MM.1S (cell line): ENCODE measurements around the gene NRXN3.

ENCODE experiments used
- DNase-seq: peaks from one replicate; pipeline ENCODE4 v3.0.0-alpha.2; 2015
- H2AFZ ChIP-seq: fragments of 300-600 bp; sonication (generic); 2 replicates; pipeline ENCODE4 v1.6.0; 2016; ENCODE audit warnings: antibody characterized with exemption, low read length
- H3F3A ChIP-seq: fragments of 300-600 bp; sonication (generic); 2 replicates; pipeline ENCODE4 v1.6.1; 2016; ENCODE audit warnings: mild to moderate bottlenecking, antibody characterized with exemption, low read length, moderate library complexity, mixed read lengths; ENCODE audit not compliant: insufficient read depth
- H3K27ac ChIP-seq: fragments of 300-600 bp; sonication (generic); 2 replicates; pipeline ENCODE4 v1.5.1; 2016; ENCODE audit warnings: mild to moderate bottlenecking, low read length
- H3K27me3 ChIP-seq: fragments of 300-600 bp; sonication (generic); replicated peaks from 2 replicates; pipeline ENCODE4 v1.6.0; 2016; ENCODE audit warnings: low read length; ENCODE audit not compliant: insufficient read depth
- H3K36me3 ChIP-seq: fragments of 300-600 bp; sonication (generic); replicated peaks from 2 replicates; pipeline ENCODE4 v1.6.1; 2016; ENCODE audit warnings: mild to moderate bottlenecking, low read length, mixed read lengths; ENCODE audit not compliant: insufficient read depth
- H3K4me1 ChIP-seq: fragments of 300-600 bp; sonication (generic); 2 replicates; pipeline ENCODE4 v1.6.1; 2016; ENCODE audit warnings: low read length, mixed read lengths
- H3K4me2 ChIP-seq: fragments of 300-600 bp; sonication (generic); 2 replicates; pipeline ENCODE4 v1.6.0; 2016; ENCODE audit warnings: low read depth, low read length
- H3K4me3 ChIP-seq: fragments of 300-600 bp; sonication (generic); 2 replicates; pipeline ENCODE4 v1.5.1; 2016; ENCODE audit warnings: low read length, mixed read lengths
- H3K79me2 ChIP-seq: fragments of 300-600 bp; sonication (generic); 2 replicates; pipeline ENCODE4 v1.6.1; 2016; ENCODE audit warnings: mixed run types, low read length, mixed read lengths
- H3K9ac ChIP-seq: fragments of 300-600 bp; sonication (generic); 2 replicates; pipeline ENCODE4 v1.6.1; 2016; ENCODE audit warnings: low read length, mixed read lengths
- H3K9me2 ChIP-seq: fragments of 300-600 bp; sonication (generic); replicated peaks from 2 replicates; pipeline ENCODE4 v1.6.1; 2016; ENCODE audit warnings: mild to moderate bottlenecking, low read length, mixed read lengths; ENCODE audit not compliant: insufficient read depth
- H3K9me3 ChIP-seq: fragments of 300-600 bp; sonication (generic); replicated peaks from 2 replicates; pipeline ENCODE4 v1.6.1; 2016; ENCODE audit warnings: mild to moderate bottlenecking, low read length, mixed read lengths; ENCODE audit not compliant: insufficient read depth
- H4K20me1 ChIP-seq: fragments of 300-600 bp; sonication (generic); 2 replicates; pipeline ENCODE4 v1.6.1; 2016; ENCODE audit warnings: mild to moderate bottlenecking, low read length, moderate library complexity, mixed read lengths; ENCODE audit not compliant: insufficient read depth
- CTCF ChIP-seq: fragments of 300-600 bp; sonication (generic); IDR thresholded peaks from 2 replicates; pipeline ENCODE4 v1.5.1; 2016; ENCODE audit warnings: antibody characterized with exemption, low read length, mixed read lengths
- EZH2 ChIP-seq: fragments of 300-600 bp; sonication (generic); optimal IDR thresholded peaks from 2 replicates; pipeline ENCODE3; 2017; ENCODE audit warnings: low read depth, mild to moderate bottlenecking, antibody characterized with exemption, low read length, mixed read lengths
- EZH2phosphoT487 ChIP-seq: fragments of 300-600 bp; sonication (generic); IDR thresholded peaks from 2 replicates; pipeline ENCODE4 v1.6.1; 2018; ENCODE audit warnings: antibody characterized with exemption, low read length

NRXN3 gene

GRCh38 chr14:78319887-78320635 is 149.9 kb downstream of the NRXN3 start:
- Histone ChIP-seq H3K27ac (no peak overlapping the region), H3K9ac (no peak overlapping the region), H3K4me1 (no peaks in the 10 kb centered on the region), H3K9me2 (no peaks in the 10 kb centered on the region), H3F3A (no peaks in the 10 kb centered on the region), H4K20me1 (no peaks in the 10 kb centered on the region), H3K4me2 (no peak overlapping the region), H3K27me3 (no peaks in the 10 kb centered on the region), H3K36me3 (no peaks in the 10 kb centered on the region), H3K9me3 (no peaks in the 10 kb centered on the region), H2AFZ (no peak overlapping the region), H3K4me3 (no peak overlapping the region), H3K79me2 (no peaks in the 10 kb centered on the region)
- TF ChIP-seq EZH2phosphoT487 (no peak), EZH2 (no peak), CTCF (no peak)
- no peak for DNase-seq

- DNase-seq, result no peak
- H3K4me2 ChIP-seq, result no peak overlapping the region
- no peaks in the 10 kb centered on the region for H4K20me1 ChIP-seq
- no peaks in the 10 kb centered on the region for H3K9me2 ChIP-seq
- no peaks in the 10 kb centered on the region for H3K9me3 ChIP-seq
- H3K79me2 ChIP-seq, result no peaks in the 10 kb centered on the region
- no peak overlapping the region for H3K9ac ChIP-seq
- no peaks in the 10 kb centered on the region for H3K27me3 ChIP-seq
- no peaks in the 10 kb centered on the region for H3F3A ChIP-seq
- no peak overlapping the region for H3K4me3 ChIP-seq
- no peaks in the 10 kb centered on the region for H3K36me3 ChIP-seq
- no peak overlapping the region for H2AFZ ChIP-seq
- H3K27ac ChIP-seq, result no peak overlapping the region
- H3K4me1 ChIP-seq, result no peaks in the 10 kb centered on the region
- no peak for TF ChIP-seq CTCF
- no peak for TF ChIP-seq EZH2
- TF ChIP-seq EZH2phosphoT487, result no peak
These were observed 154.2 kb downstream of the NRXN3 start for GRCh38 chr14:78324353-78324752.

- H2AFZ ChIP-seq, result no peak overlapping the region
- H3K79me2 ChIP-seq, result no peaks in the 10 kb centered on the region
- H3K4me3 ChIP-seq, result no peak overlapping the region
- DNase-seq, result no peak
- no peak overlapping the region for H3K4me2 ChIP-seq
- no peak overlapping the region for H3K9ac ChIP-seq
- H3F3A ChIP-seq, result no peaks in the 10 kb centered on the region
- H3K9me2 ChIP-seq, result no peaks in the 10 kb centered on the region
- no peaks in the 10 kb centered on the region for H4K20me1 ChIP-seq
- no peaks in the 10 kb centered on the region for H3K4me1 ChIP-seq
- no peak overlapping the region for H3K27ac ChIP-seq
- no peaks in the 10 kb centered on the region for H3K9me3 ChIP-seq
- TF ChIP-seq EZH2phosphoT487, result no peak
- TF ChIP-seq EZH2, result no peak
- TF ChIP-seq CTCF, result no peak
- no peaks in the 10 kb centered on the region for H3K36me3 ChIP-seq
- H3K27me3 ChIP-seq, result no peaks in the 10 kb centered on the region
These were observed 155.7 kb downstream of the NRXN3 start for GRCh38 chr14:78325911-78326310.
